Activated CD8-positive, alpha-beta T cell treated with anti-CD3 and anti-CD28 coated beads, Interleukin-2, amount 10 ng/mL, durations not matched to agents 7 days and 5 days (primary cell): ENCODE data around the gene GPHN. TPM values are rescaled to one million over a fixed set of nuclear protein-coding genes. Genes with fewer than 3 reads are reported as not detected.

Source experiments
- ATAC-seq: fragments of 150-1000 bp; cut with Tn5 transposase; one replicate; pipeline ENCODE4 v1.10.0; 2021; ENCODE audit warnings: moderate library complexity
- CTCF ChIA-PET: fragments of 350-600 bp; sonication (Branson Sonifier 250); formaldehyde crosslinking; loops from one replicate; lab custom pipeline; 2021; ENCODE audit warnings: antibody characterized with exemption; lab: Charles Lee
- POLR2A ChIA-PET: fragments of 350-600 bp; sonication (Branson Sonifier 250); formaldehyde crosslinking; loops from one replicate; lab custom pipeline; 2021; ENCODE audit warnings: antibody characterized with exemption; lab: Charles Lee
- DNase-seq: peaks from one replicate; pipeline ENCODE4 v3.0.0-alpha.2; 2020
- H3K27ac Mint-ChIP-seq: one replicate; pipeline ENCODE4 v1.8.0; 2021; ENCODE audit warnings: mild to moderate bottlenecking, mixed read lengths
- H3K27me3 Mint-ChIP-seq: one replicate; pipeline ENCODE4 v1.8.0; 2021; ENCODE audit warnings: low read depth, mixed read lengths
- H3K36me3 Mint-ChIP-seq: one replicate; pipeline ENCODE4 v1.8.0; 2021; ENCODE audit warnings: low read depth, mixed read lengths
- H3K4me1 Mint-ChIP-seq: one replicate; pipeline ENCODE4 v1.8.0; 2021; ENCODE audit warnings: low read depth, mixed read lengths
- H3K4me3 Mint-ChIP-seq: one replicate; pipeline ENCODE4 v1.8.0; 2021; ENCODE audit warnings: mild to moderate bottlenecking, mixed read lengths
- H3K9me3 Mint-ChIP-seq: one replicate; pipeline ENCODE4 v1.8.0; 2022; ENCODE audit warnings: mixed read lengths; ENCODE audit not compliant: insufficient read depth
- total RNA-seq, 2 experiments: library from RNA; stranded (reverse); gene quantifications; one replicate each; pipeline ENCODE4 v1.2.3, GENCODE V29; 2021

GPHN gene
- total RNA-seq, 2 experiments from 2014 or later: 14.4 to 15.9 TPM

GRCh38 chr14:66503532-66503931, 4.4 kb upstream of the GPHN start:
- H3K4me3 Mint-ChIP-seq: no peak overlapping the region
- ChIA-PET CTCF (interaction anchor here (0.6 to 0.9 kb wide), 2 partner anchors 11 to 101 kb away, joined by 3 read pairs; no protein-coding TSS in a partner anchor), POLR2A (no interaction called here)
- no peaks in the 10 kb centered on the region for H3K9me3 Mint-ChIP-seq
- no peak overlapping the region for H3K27ac Mint-ChIP-seq
- H3K4me1 Mint-ChIP-seq: peaks cover 19% of the 10 kb centered on the region
- H3K27me3 Mint-ChIP-seq: no peaks in the 10 kb centered on the region
- ATAC-seq (no peak), DNase-seq (no peak)
- no peaks in the 10 kb centered on the region for H3K36me3 Mint-ChIP-seq

- Mint-ChIP-seq H3K4me1 (peaks cover 40% of the 10 kb centered on the region), H3K9me3 (no peaks in the 10 kb centered on the region), H3K4me3 (peak overlapping the region; percentile 91), H3K27ac (peak overlapping the region; percentile 93), H3K27me3 (peaks cover 17% of the 10 kb centered on the region), H3K36me3 (peaks cover 2% of the 10 kb centered on the region)
- DNase-seq (no peak), ATAC-seq (peak; percentile 39)
- CTCF ChIA-PET: interaction anchor here (0.9 to 3.7 kb wide), 7 partner anchors 8 to 148 kb away, joined by 3 to 29 read pairs (median 4); no protein-coding TSS in a partner anchor
- POLR2A ChIA-PET: interaction anchor here (0.6 to 2.2 kb wide), 2 partner anchors 9 to 103 kb away, joined by 4 to 15 read pairs; no protein-coding TSS in a partner anchor
These were observed 696 bp upstream of the GPHN start for GRCh38 chr14:66507181-66507721.

GRCh38 chr14:66508547-66508845, 549 bp downstream of the GPHN start:
- Mint-ChIP-seq H3K9me3 (no peaks in the 10 kb centered on the region), H3K4me3 (peak overlapping the region; percentile 91), H3K4me1 (peaks cover 46% of the 10 kb centered on the region), H3K36me3 (peaks cover 2% of the 10 kb centered on the region), H3K27me3 (peaks cover 17% of the 10 kb centered on the region), H3K27ac (peak overlapping the region; percentile 93)
- no peak for DNase-seq
- ATAC-seq: peak; percentile 3
- ChIA-PET POLR2A (interaction anchor here (2.2 kb wide), 1 partner anchor 10 kb away, joined by 15 read pairs; no protein-coding TSS in a partner anchor), CTCF (interaction anchor here (1.2 to 3.7 kb wide), 5 partner anchors 9 to 149 kb away, joined by 3 to 29 read pairs (median 7); no protein-coding TSS in a partner anchor)

- Mint-ChIP-seq H3K4me1 (peaks cover 47% of the 10 kb centered on the region), H3K36me3 (peaks cover 2% of the 10 kb centered on the region), H3K4me3 (peak overlapping the region; percentile 91), H3K27me3 (peaks cover 17% of the 10 kb centered on the region), H3K27ac (peak overlapping the region; percentile 71), H3K9me3 (no peaks in the 10 kb centered on the region)
- ATAC-seq (peak; percentile 11), DNase-seq (peak; percentile 51)
- ChIA-PET POLR2A (no interaction called here), CTCF (interaction anchor here (1.2 to 3.7 kb wide), 5 partner anchors 10 to 149 kb away, joined by 3 to 29 read pairs (median 7); no protein-coding TSS in a partner anchor)
These were observed 1.1 kb downstream of the GPHN start for GRCh38 chr14:66508846-66509621.

- Mint-ChIP-seq H3K27ac (no peak overlapping the region), H3K27me3 (peaks cover 21% of the 10 kb centered on the region)
- POLR2A ChIA-PET: no interaction called here
These were observed 1.9 kb downstream of the GPHN start for GRCh38 chr14:66509874-66510273.

GRCh38 chr14:66511849-66512248, 3.9 kb downstream of the GPHN start:
- CTCF ChIA-PET: interaction anchor here (1.3 kb wide), 1 partner anchor 774 kb away, joined by 3 read pairs; no protein-coding TSS in a partner anchor
- ATAC-seq (no peak), DNase-seq (no peak)
- H3K27ac Mint-ChIP-seq: no peak overlapping the region
- H3K4me1 Mint-ChIP-seq: peaks cover 37% of the 10 kb centered on the region
- POLR2A ChIA-PET: no interaction called here
- H3K4me3 Mint-ChIP-seq: no peak overlapping the region
- peaks cover 21% of the 10 kb centered on the region for H3K27me3 Mint-ChIP-seq
- no peaks in the 10 kb centered on the region for H3K9me3 Mint-ChIP-seq
- peaks cover 2% of the 10 kb centered on the region for H3K36me3 Mint-ChIP-seq

More at GRCh38 chr14:66509874-66510273, 1.9 kb downstream of the GPHN start:
- Mint-ChIP-seq H3K9me3 (no peaks in the 10 kb centered on the region), H3K4me3 (peak overlapping the region; percentile 91), H3K4me1 (peaks cover 47% of the 10 kb centered on the region), H3K36me3 (peaks cover 2% of the 10 kb centered on the region)
- CTCF ChIA-PET: interaction anchor here (1.5 kb wide), 1 partner anchor 13 kb away, joined by 8 read pairs; no protein-coding TSS in a partner anchor
- ATAC-seq (no peak), DNase-seq (no peak)

GRCh38 chr14:66514213-66514612, 6.3 kb downstream of the GPHN start:
- ATAC-seq (no peak), DNase-seq (no peak)
- peaks cover 20% of the 10 kb centered on the region for H3K27me3 Mint-ChIP-seq
- no peak overlapping the region for H3K27ac Mint-ChIP-seq
- H3K4me1 Mint-ChIP-seq: peaks cover 29% of the 10 kb centered on the region
- H3K9me3 Mint-ChIP-seq: no peaks in the 10 kb centered on the region
- no peak overlapping the region for H3K4me3 Mint-ChIP-seq
- peaks cover 2% of the 10 kb centered on the region for H3K36me3 Mint-ChIP-seq
- ChIA-PET POLR2A (no interaction called here), CTCF (no interaction called here)

GRCh38 chr14:66530526-66530925, 22.6 kb downstream of the GPHN start:
- ATAC-seq (no peak), DNase-seq (no peak)
- ChIA-PET CTCF (no interaction called here), POLR2A (no interaction called here)
- H3K9me3 Mint-ChIP-seq: no peaks in the 10 kb centered on the region
- no peaks in the 10 kb centered on the region for H3K36me3 Mint-ChIP-seq
- no peaks in the 10 kb centered on the region for H3K4me1 Mint-ChIP-seq
- H3K27me3 Mint-ChIP-seq: no peaks in the 10 kb centered on the region
- no peak overlapping the region for H3K4me3 Mint-ChIP-seq
- H3K27ac Mint-ChIP-seq: no peak overlapping the region

GRCh38 chr14:66539034-66539433, 31.1 kb downstream of the GPHN start:
- POLR2A ChIA-PET: no interaction called here
- H3K9me3 Mint-ChIP-seq: no peaks in the 10 kb centered on the region
- CTCF ChIA-PET: no interaction called here
- ATAC-seq: no peak
- H3K27me3 Mint-ChIP-seq: no peaks in the 10 kb centered on the region
- DNase-seq: peak; percentile 22
- peak overlapping the region; percentile 61 for H3K27ac Mint-ChIP-seq
- H3K4me1 Mint-ChIP-seq: peaks cover 13% of the 10 kb centered on the region
- H3K36me3 Mint-ChIP-seq: no peaks in the 10 kb centered on the region
- no peak overlapping the region for H3K4me3 Mint-ChIP-seq

- Mint-ChIP-seq H3K36me3 (no peaks in the 10 kb centered on the region), H3K4me1 (peaks cover 13% of the 10 kb centered on the region), H3K27me3 (no peaks in the 10 kb centered on the region), H3K27ac (peak overlapping the region; percentile 5), H3K4me3 (no peak overlapping the region), H3K9me3 (no peaks in the 10 kb centered on the region)
- DNase-seq: no peak
- CTCF ChIA-PET: no interaction called here
- ATAC-seq: no peak
- POLR2A ChIA-PET: no interaction called here
These were observed 32.1 kb downstream of the GPHN start for GRCh38 chr14:66540038-66540437.

GRCh38 chr14:66541627-66542026, 33.7 kb downstream of the GPHN start:
- no peak overlapping the region for H3K27ac Mint-ChIP-seq
- H3K4me1 Mint-ChIP-seq: peaks cover 13% of the 10 kb centered on the region
- ChIA-PET POLR2A (no interaction called here), CTCF (no interaction called here)
- no peak overlapping the region for H3K4me3 Mint-ChIP-seq
- ATAC-seq: no peak
- no peaks in the 10 kb centered on the region for H3K9me3 Mint-ChIP-seq
- H3K36me3 Mint-ChIP-seq: no peaks in the 10 kb centered on the region
- H3K27me3 Mint-ChIP-seq: no peaks in the 10 kb centered on the region
- no peak for DNase-seq

- ChIA-PET CTCF (no interaction called here), POLR2A (no interaction called here)
- no peak for DNase-seq
- H3K4me3 Mint-ChIP-seq: no peak overlapping the region
- no peaks in the 10 kb centered on the region for H3K36me3 Mint-ChIP-seq
- no peak overlapping the region for H3K27ac Mint-ChIP-seq
- H3K4me1 Mint-ChIP-seq: peaks cover 8% of the 10 kb centered on the region
- H3K27me3 Mint-ChIP-seq: no peaks in the 10 kb centered on the region
- H3K9me3 Mint-ChIP-seq: no peaks in the 10 kb centered on the region
- ATAC-seq: no peak
These were observed 36.0 kb downstream of the GPHN start for GRCh38 chr14:66543996-66544395.
